K562 (cell line): Measurements from ENCODE around the gene PLXNB2. TPM values are rescaled to one million over a fixed set of nuclear protein-coding genes. Genes with fewer than 3 reads are reported as not detected.

Source experiments
- ATAC-seq: fragments of 200-7000 bp; cut with Tn5 transposase; 3 replicates; pipeline ENCODE4 v1.9.1; 2020; ENCODE audit warnings: moderate library complexity
- BruUV-seq: library from RNA; stranded (reverse); fragments of 400-500 nt; replicated peaks from 2 replicates; lab custom pipeline; 2021; lab: Mats Ljungman, UMichigan
- CTCF ChIA-PET: fragments of 300-600 bp; formaldehyde crosslinking; extraction: SDS; loops from one replicate; lab custom pipeline; 2021; ENCODE audit warnings: low intra/inter-chr PET ratio; lab: Yijun Ruan, JAX
- POLR2A ChIA-PET: fragments of 300-600, 350-650 bp; sonication (Branson Sonifier 250); formaldehyde crosslinking; extraction: SDS; loops from one replicate; lab custom pipeline; 2021; ENCODE audit warnings: antibody characterized with exemption, inconsistent platforms; lab: Yijun Ruan, JAX
- DNase-seq, 4 experiments: peaks; one replicate each; pipeline versions ENCODE4 v3.0.0 to v3.0.0-alpha.2; 2011 to 2018; ENCODE audit warnings: low spot score in 3 of 4, mixed read lengths in 3 of 4; ENCODE audit errors: extremely low read depth in 1 of 4
- FAIRE-seq: peaks from 2 replicates; lab custom pipeline; 2011; peaks lifted over from hg19 to GRCh38; lab: Jason Lieb, UNC
- H2AFZ ChIP-seq: 2 replicates; pipeline ENCODE4 v1.6.0; 2011; ENCODE audit warnings: low read depth, low read length, control low read depth, inconsistent platforms
- H3K27ac ChIP-seq: fragments of 200-600 bp; 3 replicates; pipeline ENCODE4 v1.8.0; 2011; ENCODE audit warnings: low read depth, mild to moderate bottlenecking, control low read depth, inconsistent platforms, low read length, moderate library complexity, mixed read lengths; ENCODE audit errors: extremely low read depth
- H3K27me3 ChIP-seq, 2 experiments: fragments of 300-600 bp in 1 of 2; 2 replicates in 1 of 2; 3 replicates in 1 of 2; pipeline versions ENCODE4 v1.6.0 to v1.8.0; 2011; ENCODE audit warnings: inconsistent platforms in 2 of 2, low read length in 2 of 2, mild to moderate bottlenecking in 1 of 2, mixed read lengths in 1 of 2, moderate library complexity in 1 of 2; ENCODE audit not compliant: control insufficient read depth in 2 of 2, insufficient read depth in 2 of 2
- H3K36me3 ChIP-seq: fragments of 300-600 bp; 3 replicates; pipeline ENCODE4 v1.8.0; 2011; ENCODE audit warnings: mild to moderate bottlenecking, low read length, inconsistent platforms; ENCODE audit not compliant: control insufficient read depth, insufficient read depth
- H3K4me1 ChIP-seq, 2 experiments: fragments of 200-600 bp in 1 of 2; replicated peaks in 1 of 2; 2 replicates in 1 of 2; 3 replicates in 1 of 2; pipeline versions ENCODE4 v1.5.1 to v1.8.0; 2011; ENCODE audit warnings: inconsistent platforms in 2 of 2, low read length in 2 of 2, mild to moderate bottlenecking in 1 of 2, mixed read lengths in 1 of 2, moderate library complexity in 1 of 2; ENCODE audit not compliant: control insufficient read depth in 2 of 2, insufficient read depth in 2 of 2
- H3K4me2 ChIP-seq: 2 replicates; pipeline ENCODE4 v1.6.1; 2011; ENCODE audit warnings: low read length, control low read depth, inconsistent platforms, mixed read lengths; ENCODE audit not compliant: insufficient read depth
- H3K4me3 ChIP-seq: fragments of 200-600 bp; sonication (generic), shearing (Covaris generic); 2 replicates; pipeline ENCODE4 v1.5.1; 2016; ENCODE audit warnings: control low read depth, inconsistent platforms
- H3K79me2 ChIP-seq: fragments of 200-600 bp; 3 replicates; pipeline ENCODE4 v1.8.0; 2011; ENCODE audit warnings: low read length, inconsistent platforms; ENCODE audit not compliant: control insufficient read depth, insufficient read depth
- H3K9ac ChIP-seq, 2 experiments: 2 replicates each; pipeline versions ENCODE4 v1.6.0 to v1.6.1; 2011; ENCODE audit warnings: low read depth in 2 of 2, low read length in 2 of 2, control low read depth in 1 of 2, inconsistent platforms in 1 of 2, mild to moderate bottlenecking in 1 of 2, mixed read lengths in 1 of 2; ENCODE audit not compliant: insufficient read depth in 1 of 2
- H3K9me1 ChIP-seq: one replicate; pipeline ENCODE4 v1.6.0; 2011; ENCODE audit warnings: inconsistent platforms, mild to moderate bottlenecking, low read length, moderate library complexity; ENCODE audit not compliant: control insufficient read depth, insufficient read depth
- H3K9me3 ChIP-seq: replicated peaks from 2 replicates; pipeline ENCODE4 v1.5.1; 2011; ENCODE audit warnings: low read depth, low read length, inconsistent platforms; ENCODE audit not compliant: control insufficient read depth, insufficient read depth
- H4K20me1 ChIP-seq: replicated peaks from 2 replicates; pipeline ENCODE4 v1.6.1; 2011; ENCODE audit warnings: low read length, inconsistent platforms, mixed read lengths; ENCODE audit not compliant: control insufficient read depth, insufficient read depth
- CREB3L1 ChIP-seq: fragments of 450-650 bp; IDR thresholded peaks from 2 replicates; pipeline ENCODE4 v1.6.1; 2014; ENCODE audit warnings: low read depth, mild to moderate bottlenecking, moderate library complexity, borderline replicate concordance
- FIP1L1 ChIP-seq: fragments of 200-400 bp; formaldehyde crosslinking; IDR thresholded peaks from 2 replicates; pipeline ENCODE4 v1.6.1; 2018; ENCODE audit warnings: mild to moderate bottlenecking, low read depth, low read length; ENCODE audit not compliant: poor library complexity, severe bottlenecking
- HDAC2 ChIP-seq: fragments of 450-650 bp; IDR thresholded peaks from 2 replicates; pipeline ENCODE4 v1.6.1; 2016; ENCODE audit warnings: mild to moderate bottlenecking
- LARP7 ChIP-seq: fragments of 450-650 bp; IDR thresholded peaks from 2 replicates; pipeline ENCODE4 v1.6.1; 2016
- NR2C1 ChIP-seq, 2 experiments: fragments of 450-650 bp; IDR thresholded peaks; 2 replicates each; pipeline ENCODE4 v1.6.1; 2017; ENCODE audit warnings: mild to moderate bottlenecking in 2 of 2, antibody characterized with exemption in 1 of 2, inconsistent platforms in 1 of 2, missing compliant biosample characterization in 1 of 2, missing genetic modification characterization in 1 of 2
- NR2C2 ChIP-seq, 2 experiments: fragments of 200-800 bp in 1 of 2; sonication (Bioruptor generic) in 1 of 2; sonication (generic) in 1 of 2; formaldehyde crosslinking in 1 of 2; IDR thresholded peaks; 2 replicates each; pipeline versions ENCODE4 v1.6.1 to v1.8.0; 2016 to 2022; ENCODE audit warnings: mild to moderate bottlenecking in 1 of 2, missing compliant biosample characterization in 1 of 2, missing genetic modification characterization in 1 of 2, missing genetic modification reagents in 1 of 2
- RBM22 ChIP-seq: fragments of 200-400 bp; formaldehyde crosslinking; IDR thresholded peaks from 2 replicates; pipeline ENCODE4 v1.6.1; 2018; ENCODE audit warnings: low read length, low read depth; ENCODE audit not compliant: poor library complexity, severe bottlenecking
- SRSF7 ChIP-seq: fragments of 200-400 bp; formaldehyde crosslinking; optimal IDR thresholded peaks from 2 replicates; pipeline ENCODE3; 2017; ENCODE audit warnings: mild to moderate bottlenecking, low read depth, low read length
- TAF15 ChIP-seq: fragments of 200-400 bp; formaldehyde crosslinking; IDR thresholded peaks from 2 replicates; pipeline ENCODE4 v1.6.1; 2017; ENCODE audit warnings: mild to moderate bottlenecking, low read depth, low read length, moderate library complexity
- ZSCAN29 ChIP-seq: fragments of 450-650 bp; IDR thresholded peaks from 2 replicates; pipeline ENCODE4 v1.6.1; 2017
- WGBS: fragments of 100-300 bp; shearing (Covaris generic); methylation state at CpG from one replicate; pipeline ENCODE4 v1.1.6; 2016; ENCODE audit warnings: low coverage, mixed read lengths; ENCODE audit not compliant: insufficient coverage; ENCODE audit errors: missing lambda C conversion rate; 5-methylcytosine and 5-hydroxymethylcytosine counted together
- in situ Hi-C: fragments of 300-500 bp; cut with MboI; formaldehyde crosslinking; loops from 4 replicates; pipeline ENCODE4 v1.15.0; 2018; ENCODE audit warnings: inconsistent platforms, mixed read lengths
- intact Hi-C: fragments of 100-400 bp; cut with micrococcal nuclease; formaldehyde crosslinking; loops from 2 replicates; pipeline ENCODE4 v1.14.2; 2022
- polyA plus RNA-seq, 8 experiments: library from polyadenylated mRNA; depleted of rRNA in 4 of 8; stranded (reverse) in 5 of 8; unstranded in 3 of 8; fragments of >200 nt; fragmentation: Nextera tagmentation in 2 of 8; fragmentation: Illumina TruSeq in 1 of 8; extraction: Ambion mirVana in 2 of 8; extraction: Trizol in 1 of 8; gene quantifications; 2 replicates each; pipeline versions ENCODE4 v1.2.1 to v1.2.3, GENCODE V29; 2011 to 2014; ENCODE audit warnings: inconsistent platforms in 1 of 8, missing spikeins in 1 of 8
- total RNA-seq, 7 experiments: library from RNA; depleted of rRNA in 6 of 7; stranded (reverse); fragments of >200 nt in 6 of 7; fragmentation: Illumina TruSeq in 2 of 7; extraction: Trizol in 2 of 7; gene quantifications; 2 replicates each; pipeline versions ENCODE4 v1.2.1 to v1.2.3, GENCODE V29; 2011 to 2021; ENCODE audit warnings: low replicate concordance in 1 of 7

PLXNB2 gene
- total and polyA plus RNA-seq, 9 of the 15 experiments (the other 6 are each of a cell fraction or from before 2014, with no cell fraction given) = 0.15 to 45.1 (median 13.6) TPM

GRCh38 chr22:50249341-50250248 is 57.9 kb downstream of the PLXNB2 start:
- Histone ChIP-seq H3K9me3 (no peaks in the 10 kb centered on the region), H3K36me3 (peaks cover 54% of the 10 kb centered on the region; the same call in 2 of the 3 replicates), H3K27me3 (no peaks in the 10 kb centered on the region), H3K79me2 (peaks cover 32% of the 10 kb centered on the region), H3K4me2 (peak overlapping the region; percentile 83), H3K9ac (peak overlapping the region in 1 of 2 experiments; percentile 98; a peak in 2 of 4 replicates), H3K27ac (no peak overlapping the region), H3K4me1 (peaks cover 9 to 83% of the 10 kb centered on the region in 2 experiments), H3K4me3 (no peak overlapping the region; the same call in 1 of the 2 replicates), H3K9me1 (no peaks in the 10 kb centered on the region), H4K20me1 (no peaks in the 10 kb centered on the region), H2AFZ (no peak overlapping the region)
- FAIRE-seq (no peak), DNase-seq (no peak), ATAC-seq (no peak)
- no TSS peak for BruUV-seq
- ChIA-PET CTCF (no interaction called here), POLR2A (interaction anchor here (1.0 kb wide), 1 partner anchor 22 kb away, joined by 3 read pairs; no protein-coding TSS in a partner anchor)
- intact Hi-C loops (no loop called here), in situ Hi-C loops (no loop called here)
- TF ChIP-seq FIP1L1 (peak; percentile 41), ZSCAN29 (no peak), NR2C1 (IDR thresholded peaks at IDR 0.05) (peak; percentile 65; the same call in 1 of the 2 replicates), NR2C1 (tag; IDR thresholded peaks at IDR 0.05) (peak; percentile 57; the same call in 1 of the 2 replicates), SRSF7 (no peak), NR2C2 (CRISPR knock-in tag; IDR thresholded peaks at IDR 0.05) (no peak; the same call in 1 of the 2 replicates), NR2C2 (tag; IDR thresholded peaks at IDR 0.05) (peak; percentile 30; the same call in 1 of the 2 replicates), HDAC2 (no peak), CREB3L1 (no peak), LARP7 (no peak), TAF15 (0 out of 2 replicates have a peak, but pooled peaks have one; percentile 35), RBM22 (peak; percentile 46)
- WGBS = 89% methylated on average over 21 of the region's 32 CpGs
